ENCODE data around the gene FAM53B.

Gene FAM53B

DNA sequence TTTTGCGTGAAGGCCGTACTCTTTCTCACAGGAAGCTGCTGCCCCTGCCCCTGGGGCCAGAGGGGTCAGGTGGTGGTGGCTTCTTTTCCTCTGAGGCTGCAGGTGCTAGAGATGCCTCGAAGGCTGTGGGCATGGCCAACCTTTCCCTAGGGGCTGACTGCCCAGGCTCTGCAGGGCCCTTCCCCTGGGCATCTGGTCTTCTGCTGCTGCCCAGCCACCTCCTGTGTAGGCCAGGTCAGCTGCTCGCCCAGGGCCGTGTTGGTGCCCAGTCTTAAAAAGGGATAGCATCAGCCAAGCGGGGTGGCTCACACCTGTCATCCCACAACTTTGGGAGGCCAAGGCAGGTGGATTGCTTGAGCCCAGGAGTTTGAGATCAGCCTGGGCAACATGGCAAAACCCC lies 114.3 kb downstream of the FAM53B start:
- DNase-seq (ENCODE audit: low read depth, low spot score), result no peak

DNA sequence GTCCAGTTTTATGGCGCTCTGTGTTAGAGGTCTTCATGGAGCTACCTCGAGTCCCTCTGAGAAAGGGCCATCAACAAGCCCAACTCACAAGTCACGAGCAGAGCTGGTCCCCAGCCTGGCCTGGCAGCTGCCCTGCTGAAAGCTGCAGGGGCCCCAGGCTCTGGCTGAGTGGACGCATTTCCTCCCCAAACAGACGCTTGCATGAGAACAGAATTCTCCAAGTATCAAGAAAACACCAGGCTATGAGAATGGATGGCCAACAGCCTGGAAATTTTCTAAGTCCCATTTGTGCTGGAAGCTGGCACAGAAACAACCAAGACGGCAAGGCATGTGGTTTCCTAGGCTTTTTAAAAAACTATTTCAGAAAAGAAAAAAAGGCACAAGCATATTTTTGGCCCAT lies 114.8 kb downstream of the FAM53B start:
- DNase-seq (ENCODE audit: low read depth, low spot score), result no peak

DNA sequence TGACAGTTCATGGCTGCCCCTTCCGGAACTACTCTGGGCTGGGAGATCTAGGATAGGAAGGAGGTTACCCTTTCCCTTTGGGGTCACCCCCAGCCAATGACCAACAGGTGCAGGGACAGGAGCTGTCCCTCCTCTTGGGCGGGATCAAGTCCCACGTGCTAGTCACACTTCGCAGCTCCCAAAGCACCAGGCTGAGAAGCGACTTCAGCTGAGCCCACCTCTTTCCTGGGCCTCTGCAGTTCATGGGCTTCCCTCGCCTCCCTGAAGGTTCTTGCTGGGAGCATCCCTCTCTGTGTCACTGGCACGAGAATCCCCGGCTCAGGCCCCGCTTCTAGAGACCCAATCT lies 115.5 kb downstream of the FAM53B start:
- no peak for DNase-seq (ENCODE audit: low read depth, low spot score)

DNA sequence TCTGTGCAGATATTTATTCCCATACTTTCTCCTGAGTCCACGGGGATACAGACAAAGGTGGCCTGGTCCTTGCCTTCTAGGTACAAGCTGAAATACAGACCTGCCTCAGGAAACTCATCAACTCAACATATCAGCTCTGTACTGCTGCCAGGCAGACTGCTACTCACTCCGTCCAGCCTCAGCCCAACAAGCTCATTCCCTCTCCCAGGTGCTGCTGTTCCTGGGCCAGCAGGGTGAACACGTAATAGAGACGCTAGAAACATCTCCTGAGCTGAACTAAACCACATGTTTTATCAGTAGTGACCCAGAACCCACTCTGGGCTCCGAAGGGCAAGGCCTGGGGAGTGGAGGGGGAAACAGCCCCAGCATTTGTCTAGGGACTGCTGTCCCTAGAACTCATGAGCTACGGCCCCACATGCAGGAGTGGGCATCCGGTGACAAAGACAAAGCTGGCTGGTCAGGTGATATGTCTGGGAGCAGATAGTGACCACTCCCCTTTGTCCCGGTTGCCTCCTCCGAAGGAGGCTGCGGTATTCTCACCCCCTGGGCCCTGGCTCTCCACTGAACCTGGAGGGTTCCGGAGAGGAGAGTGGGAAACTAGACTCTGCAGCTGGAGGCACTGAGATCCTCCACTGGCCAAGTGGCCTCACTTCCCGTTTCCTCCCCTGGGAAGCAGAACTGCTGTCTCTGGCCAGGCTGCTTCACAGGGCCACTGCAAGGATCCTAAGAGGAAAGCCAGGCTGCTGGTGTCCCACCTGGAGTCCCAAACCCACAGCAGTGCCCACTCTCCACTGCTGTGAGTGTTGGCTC lies 116.1 kb downstream of the FAM53B start:
- DNase-seq (ENCODE audit: low read depth, low spot score), result no peak

DNA sequence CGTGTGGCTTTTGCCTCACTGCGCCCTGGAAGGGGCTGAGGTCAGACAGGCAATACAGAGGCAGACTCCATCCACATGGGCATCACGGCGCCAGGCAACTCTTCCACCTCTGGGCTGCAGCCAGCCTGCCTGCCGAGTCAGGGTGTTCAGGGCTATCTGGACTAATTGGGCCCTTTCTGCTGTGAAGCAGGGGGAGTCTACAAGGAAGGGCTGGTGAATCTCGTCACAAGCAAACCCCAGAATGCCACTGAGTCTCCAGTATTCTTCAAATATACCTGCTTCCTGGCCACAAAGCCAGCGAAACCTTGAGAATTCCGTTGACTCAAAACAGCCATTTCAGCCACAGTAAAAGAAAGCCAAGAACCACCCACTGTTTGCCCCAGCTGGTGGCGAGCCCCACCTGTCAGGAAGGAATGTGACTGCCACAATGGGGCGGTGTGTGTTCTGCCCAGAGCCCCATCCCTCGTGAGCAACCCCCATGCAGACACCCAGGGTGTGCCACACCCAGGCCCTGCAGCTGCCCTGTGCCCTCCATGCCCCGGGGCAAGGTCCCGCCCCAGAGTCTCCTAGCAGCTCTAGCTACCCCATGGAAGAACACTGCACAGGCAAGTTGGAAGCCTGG lies 117.3 kb downstream of the FAM53B start:
- no peak for DNase-seq (ENCODE audit: low read depth, low spot score)

DNA sequence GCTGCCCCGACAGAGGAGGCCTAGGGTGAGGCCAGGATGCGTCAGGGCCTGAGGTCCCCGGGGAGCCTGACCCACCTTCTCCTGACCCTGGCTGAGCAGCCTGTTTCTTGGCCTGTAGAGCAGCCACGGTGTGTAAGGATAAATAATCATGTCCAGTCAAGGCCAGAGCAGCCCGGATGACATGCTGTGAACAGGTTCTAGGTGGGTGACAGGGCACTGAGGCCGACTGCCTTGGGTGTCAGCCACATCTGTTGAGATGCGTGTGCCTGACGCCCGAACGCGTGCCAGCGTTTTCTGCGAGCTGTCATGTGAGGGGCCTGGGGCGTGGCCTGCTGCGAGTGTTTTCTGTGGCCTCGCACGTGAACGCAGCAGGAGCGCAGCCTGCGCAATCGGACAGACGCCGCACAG lies 118.3 kb downstream of the FAM53B start:
- DNase-seq (ENCODE audit: low read depth, low spot score), result no peak

DNA sequence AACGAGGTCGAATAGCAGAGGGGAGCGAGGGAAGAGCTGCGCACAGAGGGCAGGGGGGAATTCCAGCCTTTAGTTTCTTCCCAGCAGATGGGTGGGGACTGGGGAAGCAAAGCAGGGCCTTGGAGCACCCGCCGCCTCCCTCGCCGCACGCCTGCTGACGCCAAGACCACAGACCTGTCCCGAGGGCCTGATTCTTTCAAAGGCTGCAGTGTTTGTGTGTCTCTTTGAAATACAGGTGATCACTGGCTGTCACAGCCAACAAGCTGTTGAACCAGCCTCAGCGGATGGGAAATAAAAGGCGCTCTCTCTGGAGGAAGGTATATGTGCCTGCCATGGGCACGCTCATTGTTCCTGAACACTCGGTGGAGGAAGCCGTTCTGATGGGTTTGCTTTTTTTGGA lies 119.3 kb downstream of the FAM53B start:
- DNase-seq (ENCODE audit: low read depth, low spot score), result no peak

DNA sequence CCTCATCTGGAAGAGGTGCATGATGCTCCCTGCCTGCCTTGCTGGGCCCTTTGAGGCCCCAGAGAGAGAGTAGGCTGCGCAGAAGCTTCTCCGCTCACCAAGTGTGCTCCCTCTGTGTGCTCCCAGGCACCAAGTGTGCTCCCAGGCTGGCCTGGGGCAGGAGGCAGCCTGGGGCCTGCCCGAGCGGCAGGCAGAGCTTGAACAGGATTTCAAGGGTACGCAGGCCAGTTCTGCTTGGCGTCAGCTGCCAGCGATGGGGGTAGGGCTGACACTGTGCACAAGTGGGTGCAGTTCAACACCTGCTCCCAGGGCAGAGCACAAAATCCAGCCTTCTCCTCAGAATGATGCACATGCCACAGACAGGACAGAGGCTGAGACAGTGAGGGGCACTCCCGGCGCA lies 119.7 kb downstream of the FAM53B start:
- no peak for DNase-seq (ENCODE audit: low read depth, low spot score)

DNA sequence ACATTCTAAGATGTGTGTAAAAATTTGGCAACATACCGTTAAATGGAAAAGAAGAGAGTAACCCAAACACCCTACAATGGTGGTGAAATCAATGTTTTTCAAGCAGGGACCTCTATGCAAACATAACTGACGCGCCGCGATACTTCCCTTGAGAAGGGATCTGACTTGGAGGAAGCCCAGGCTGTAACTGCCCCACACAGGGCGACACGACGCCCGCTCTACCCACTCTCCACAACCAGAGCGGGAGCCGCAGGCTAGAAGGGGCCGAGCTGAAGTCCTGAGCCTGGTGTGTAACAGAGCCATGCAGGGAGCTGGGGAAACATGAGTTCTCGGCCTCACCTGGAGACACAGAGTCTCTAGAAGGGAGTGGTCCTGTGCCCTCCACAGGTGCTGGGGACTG lies 120.2 kb downstream of the FAM53B start:
- no peak for DNase-seq (ENCODE audit: low read depth, low spot score)

DNA sequence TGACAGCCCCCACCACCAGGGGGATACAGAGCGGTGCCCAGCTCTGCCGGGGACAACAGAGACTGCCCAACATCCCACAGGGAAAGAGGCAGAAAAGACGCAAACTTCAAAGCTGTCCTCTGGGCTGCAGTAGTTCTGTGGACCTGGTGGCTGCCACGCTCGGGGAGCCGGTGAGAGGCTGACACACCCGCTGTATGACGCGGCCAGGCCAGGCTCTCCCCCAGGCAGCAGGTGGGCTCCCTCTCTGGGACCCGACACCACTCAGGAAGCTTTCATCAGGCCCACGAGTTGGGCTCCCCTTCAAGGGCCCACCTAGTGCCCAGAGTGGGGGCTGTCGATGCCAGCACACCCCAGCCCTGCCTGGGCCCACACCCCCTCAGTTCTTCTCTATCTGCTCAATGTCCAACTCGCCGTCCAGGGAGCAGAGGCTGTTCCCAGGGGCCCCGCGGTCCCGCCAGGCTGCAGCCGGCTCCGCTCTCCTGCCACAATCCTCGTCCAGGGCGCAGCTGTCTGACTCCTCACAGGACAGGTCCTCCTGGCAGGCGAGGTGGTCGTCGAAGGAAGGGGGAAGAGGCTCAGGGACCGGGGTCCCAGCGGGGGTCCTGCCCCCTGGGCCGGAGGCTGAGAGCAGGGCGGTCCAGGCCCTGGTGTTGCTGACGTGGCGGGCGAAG lies 121.2 kb downstream of the FAM53B start:
- DNase-seq (ENCODE audit: low read depth, low spot score), result no peak

DNA sequence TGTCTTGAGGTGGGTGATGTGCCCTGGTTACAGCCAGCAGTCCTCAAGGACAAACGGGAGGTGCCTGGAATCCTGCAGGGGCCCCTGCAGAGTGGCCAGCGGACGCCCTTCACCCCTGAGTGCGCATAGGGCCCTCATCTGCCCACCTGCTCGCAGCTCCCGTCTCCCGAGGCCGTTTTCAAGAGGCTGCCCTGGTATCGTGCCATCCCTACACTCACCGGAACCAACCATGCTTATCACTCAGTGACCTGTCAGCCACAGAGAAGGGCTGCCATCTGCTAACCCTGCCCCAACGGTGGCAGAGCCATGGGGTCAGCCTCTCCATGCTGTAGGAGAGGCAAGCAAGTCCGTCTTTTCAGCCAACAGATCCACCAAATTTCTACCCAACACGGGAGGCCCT lies 122.0 kb downstream of the FAM53B start:
- no peak for DNase-seq (ENCODE audit: low read depth, low spot score)

DNA sequence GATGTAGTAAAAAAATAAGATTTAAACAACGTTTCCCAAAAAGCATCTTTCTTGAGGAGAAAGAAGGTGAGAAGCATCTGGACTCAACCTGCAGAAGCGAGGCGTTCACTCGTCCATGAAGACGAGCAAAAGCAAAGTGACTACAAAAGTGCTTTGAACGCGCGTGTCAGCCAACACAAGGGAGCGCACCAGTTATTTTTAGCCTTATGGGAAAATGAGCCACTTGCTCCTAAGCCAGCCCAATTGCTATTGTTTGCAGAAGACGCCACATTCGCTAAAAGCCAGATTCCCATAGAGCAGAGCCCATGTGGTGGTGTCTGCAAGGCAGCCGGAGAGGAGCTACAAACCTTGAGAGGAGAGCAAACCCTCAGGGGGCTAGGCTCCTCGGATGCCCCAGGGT lies 122.5 kb downstream of the FAM53B start:
- DNase-seq (ENCODE audit: low read depth, low spot score), result no peak

DNA sequence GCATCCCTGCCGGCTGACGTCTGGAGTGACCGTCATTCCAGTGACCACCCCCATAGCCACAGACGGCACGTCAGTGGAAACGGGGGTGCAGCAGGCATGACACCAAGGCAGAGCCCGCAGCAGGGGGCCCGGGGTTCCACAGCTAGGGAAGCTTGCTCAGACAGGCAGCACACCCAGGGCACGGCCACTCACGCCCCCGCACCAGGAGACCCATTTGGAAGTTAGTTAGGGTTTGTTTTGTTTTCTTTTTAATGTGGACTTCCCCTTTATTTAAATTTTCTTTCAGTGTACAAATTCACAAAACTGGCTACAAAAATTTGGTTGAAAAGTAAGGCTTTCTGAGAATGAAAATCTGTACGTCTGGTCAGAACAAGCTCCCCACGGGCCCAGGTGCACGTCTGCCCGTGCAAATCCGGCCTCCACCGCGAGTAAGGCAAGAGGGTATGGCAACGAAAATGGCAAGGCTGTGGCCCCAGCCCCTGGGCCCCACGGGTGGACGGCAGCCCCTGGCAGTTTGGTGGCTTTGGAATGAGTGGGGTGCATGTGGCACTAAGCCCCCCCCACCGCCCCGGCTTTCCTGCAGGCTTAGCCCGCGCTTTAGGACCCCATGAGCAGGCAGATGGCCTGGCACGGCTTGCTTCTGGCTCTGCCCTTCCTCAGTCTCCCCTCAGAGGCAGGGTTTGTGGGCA lies 124.2 kb downstream of the FAM53B start:
- DNase-seq (ENCODE audit: low read depth, low spot score), result no peak

DNA sequence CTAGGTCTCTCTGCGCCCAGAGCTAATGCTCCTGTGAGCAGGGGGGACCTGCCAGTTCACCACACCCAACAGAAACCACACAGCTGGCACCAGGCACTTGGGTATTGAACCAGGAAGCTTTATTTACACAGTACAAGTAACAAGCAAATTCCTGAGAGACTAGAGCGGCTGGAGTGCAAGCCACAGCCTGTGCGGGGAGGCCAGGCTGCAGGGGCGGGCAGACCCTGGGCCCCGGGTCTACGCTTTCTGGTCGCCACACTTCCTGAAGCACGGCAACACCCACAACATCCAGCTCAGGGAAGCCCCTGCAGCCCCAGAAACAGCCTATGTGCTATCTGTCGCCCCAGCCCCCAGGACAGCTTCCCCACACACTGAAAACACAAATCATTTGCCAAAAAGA lies 125.0 kb downstream of the FAM53B start:
- no peak for DNase-seq (ENCODE audit: low read depth, low spot score)

DNA sequence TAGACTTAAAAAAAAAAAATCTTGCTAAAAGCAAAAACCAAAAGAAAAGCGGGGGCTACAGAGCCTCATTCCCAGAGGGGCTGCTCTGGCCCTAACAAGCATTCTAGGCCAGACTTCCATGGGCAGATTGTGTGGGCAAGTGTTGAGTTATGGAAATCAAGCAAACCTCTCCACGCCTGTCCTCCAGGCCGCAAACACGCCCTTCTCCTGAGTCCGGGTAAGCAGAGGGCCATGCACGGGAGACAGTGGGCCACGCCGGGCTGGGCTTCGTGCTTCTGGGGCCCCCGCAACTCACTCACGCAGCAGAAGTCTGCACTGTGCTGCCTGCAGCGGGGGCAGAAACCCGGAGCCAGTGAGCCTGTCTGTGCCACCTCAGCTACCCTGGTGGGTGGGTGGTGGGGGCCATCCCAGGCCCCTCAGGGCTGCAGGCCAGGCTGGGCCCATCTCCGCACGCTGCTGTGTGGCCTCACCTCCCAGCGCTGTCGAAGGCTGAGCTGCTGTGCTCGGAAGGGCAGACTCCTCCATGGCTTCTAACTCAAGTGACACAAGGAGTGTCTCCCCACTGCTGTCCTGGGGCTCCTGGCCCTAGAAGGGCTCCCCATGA lies 125.6 kb downstream of the FAM53B start:
- DNase-seq (ENCODE audit: low read depth, low spot score), result no peak

DNA sequence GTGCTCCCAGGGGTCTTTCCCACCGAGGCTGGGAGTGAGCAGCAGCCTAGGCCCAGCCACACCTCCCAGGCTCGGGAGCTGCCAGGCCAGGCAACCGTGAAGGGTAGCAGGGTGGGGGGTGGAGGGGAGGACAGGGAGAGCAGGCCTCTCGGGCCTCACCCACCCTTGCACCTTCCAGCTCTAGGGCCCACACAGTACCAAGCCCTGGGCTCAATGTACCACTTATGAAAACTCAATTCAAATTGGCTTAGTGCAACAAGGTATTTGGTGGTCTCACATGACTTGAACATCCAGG lies 127.4 kb downstream of the FAM53B start:
- DNase-seq (ENCODE audit: low read depth, low spot score), result no peak

DNA sequence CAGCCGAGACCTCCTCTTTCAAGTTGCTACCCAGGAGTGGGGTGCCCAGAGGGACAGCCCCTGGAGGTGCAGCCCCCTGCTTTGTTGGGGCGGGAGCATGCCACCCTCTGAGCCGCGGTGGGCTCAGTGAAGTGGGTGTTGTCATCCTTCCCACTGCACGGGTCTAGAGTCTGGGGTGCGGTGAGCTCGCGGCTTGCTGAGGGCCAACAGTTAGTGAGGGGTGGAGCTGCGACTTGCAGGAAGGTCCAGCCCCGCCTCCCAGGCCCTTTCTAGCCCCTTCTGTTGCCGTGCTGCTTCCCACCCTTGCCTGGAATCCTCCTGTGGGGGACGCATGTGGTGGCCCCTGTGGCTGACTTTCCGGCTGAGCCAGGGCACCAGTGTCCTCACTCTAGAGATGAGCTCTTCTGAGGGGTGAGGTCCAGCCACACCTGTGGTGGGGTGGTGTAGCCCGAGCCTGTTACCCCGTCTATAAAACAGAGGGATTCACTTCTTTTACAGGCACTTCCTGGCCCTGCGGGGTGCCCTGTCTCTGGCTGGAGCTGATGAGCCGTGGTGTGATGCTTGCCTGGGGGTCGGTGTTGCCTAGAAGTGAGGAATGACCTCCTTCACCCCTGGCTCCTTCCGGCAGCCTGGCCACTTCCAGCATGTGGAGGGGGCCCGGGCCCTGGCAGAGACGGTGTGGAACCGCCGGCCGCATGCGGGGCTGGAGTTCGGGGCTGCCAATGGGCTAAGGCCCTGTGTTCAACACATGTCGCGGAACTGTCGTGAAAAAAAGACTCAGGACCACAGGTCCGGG lies 127.9 kb downstream of the FAM53B start:
- no peak for DNase-seq (ENCODE audit: low read depth, low spot score)

DNA sequence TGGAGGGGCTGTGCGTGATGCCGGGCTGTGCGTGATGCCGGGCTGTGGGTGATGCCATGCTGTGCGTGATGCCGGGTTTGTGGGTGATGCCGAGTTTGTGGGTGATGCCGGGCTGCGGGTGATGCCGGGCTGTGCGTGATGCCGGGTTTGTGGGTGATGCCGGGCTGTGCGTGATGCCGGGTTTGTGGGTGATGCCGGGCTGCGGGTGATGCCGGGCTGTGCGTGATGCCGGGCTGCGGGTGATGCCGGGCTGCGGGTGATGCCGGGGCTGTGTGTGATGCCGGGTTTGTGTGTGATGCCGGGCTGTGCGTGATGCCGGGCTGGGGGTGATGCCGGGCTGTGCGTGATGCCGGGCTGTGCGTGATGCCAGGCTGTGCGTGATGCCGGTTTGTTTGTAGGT lies 128.9 kb downstream of the FAM53B start:
- no peak for DNase-seq (ENCODE audit: low read depth, low spot score)

DNA sequence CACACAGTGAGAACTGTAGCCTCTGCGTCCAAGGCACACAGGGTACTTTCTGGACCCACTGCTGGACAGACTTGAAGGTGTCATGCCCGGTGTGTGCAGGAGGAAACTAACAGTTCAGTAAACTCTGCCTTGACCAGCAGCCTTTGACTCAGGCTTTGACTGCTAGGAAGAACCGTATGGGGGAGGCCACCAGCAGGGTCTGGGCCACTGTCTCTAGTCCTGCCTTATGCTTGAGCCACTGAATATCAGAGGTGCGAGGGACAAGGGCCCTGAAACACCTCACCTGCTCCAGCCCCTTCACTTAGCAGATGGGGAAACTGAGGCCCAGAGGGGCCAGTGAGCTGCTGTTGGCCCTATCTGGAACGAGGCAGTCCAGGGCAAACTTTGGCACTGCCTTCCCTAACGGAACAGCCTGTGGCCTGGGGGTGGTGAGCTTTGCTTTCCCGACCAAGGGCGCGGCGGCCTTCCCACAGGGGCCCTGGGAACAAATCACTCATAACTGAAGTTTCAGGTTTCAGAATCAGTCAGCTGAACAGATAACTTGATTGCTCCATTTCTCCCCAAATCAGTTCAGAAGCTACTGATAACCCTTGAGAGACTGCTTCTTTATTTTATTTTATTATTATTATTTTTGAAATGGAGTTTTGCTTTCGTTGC lies 130.0 kb downstream of the FAM53B start:
- no peak for DNase-seq (ENCODE audit: low read depth, low spot score)

DNA sequence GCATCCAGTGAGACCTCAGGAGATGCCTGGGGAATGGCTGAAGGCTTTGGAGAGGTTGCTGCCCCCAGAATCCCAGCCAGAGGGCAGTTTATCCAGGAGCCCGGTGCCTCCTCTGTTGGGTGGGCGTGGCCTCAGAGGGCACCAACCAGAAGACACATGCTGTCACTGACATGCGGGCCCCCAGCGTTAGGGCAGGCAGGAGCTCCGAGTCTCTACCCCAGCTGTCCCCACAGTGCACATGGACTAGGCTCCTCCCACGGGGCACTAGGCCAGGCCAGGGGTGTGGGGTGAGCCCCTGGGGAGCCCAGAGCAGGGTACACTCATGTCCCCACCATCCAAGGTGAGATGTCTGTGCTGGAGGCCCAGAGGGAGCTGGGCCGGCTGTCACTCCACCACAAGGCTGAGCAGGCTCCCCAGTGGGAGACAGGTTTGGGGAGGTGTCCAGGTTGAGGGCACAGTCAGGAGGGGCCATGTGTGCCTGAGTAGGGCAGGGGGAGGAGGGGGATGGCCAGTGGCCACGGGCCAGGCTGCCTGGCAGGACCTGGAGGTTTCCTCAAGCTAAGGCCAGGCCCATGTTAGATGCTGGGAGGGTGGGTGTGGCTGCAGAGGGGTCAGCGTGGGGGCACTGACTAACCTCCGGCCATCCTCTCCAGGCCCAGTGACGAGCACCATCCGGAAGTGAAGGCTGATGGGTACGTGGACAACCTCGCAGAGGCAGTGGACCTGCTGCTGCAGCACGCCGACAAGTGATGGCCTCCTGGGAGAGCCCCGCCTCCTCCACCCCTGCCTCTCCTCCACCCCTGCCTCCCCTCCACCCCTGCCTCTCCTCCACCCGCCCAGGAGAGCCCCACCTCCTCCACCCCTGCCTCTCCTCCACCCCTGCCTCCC lies 131.3 kb downstream of the FAM53B start:
- no peak for DNase-seq (ENCODE audit: low read depth, low spot score)
